ENCODE results near the gene MOK.

Gene MOK

DNA sequence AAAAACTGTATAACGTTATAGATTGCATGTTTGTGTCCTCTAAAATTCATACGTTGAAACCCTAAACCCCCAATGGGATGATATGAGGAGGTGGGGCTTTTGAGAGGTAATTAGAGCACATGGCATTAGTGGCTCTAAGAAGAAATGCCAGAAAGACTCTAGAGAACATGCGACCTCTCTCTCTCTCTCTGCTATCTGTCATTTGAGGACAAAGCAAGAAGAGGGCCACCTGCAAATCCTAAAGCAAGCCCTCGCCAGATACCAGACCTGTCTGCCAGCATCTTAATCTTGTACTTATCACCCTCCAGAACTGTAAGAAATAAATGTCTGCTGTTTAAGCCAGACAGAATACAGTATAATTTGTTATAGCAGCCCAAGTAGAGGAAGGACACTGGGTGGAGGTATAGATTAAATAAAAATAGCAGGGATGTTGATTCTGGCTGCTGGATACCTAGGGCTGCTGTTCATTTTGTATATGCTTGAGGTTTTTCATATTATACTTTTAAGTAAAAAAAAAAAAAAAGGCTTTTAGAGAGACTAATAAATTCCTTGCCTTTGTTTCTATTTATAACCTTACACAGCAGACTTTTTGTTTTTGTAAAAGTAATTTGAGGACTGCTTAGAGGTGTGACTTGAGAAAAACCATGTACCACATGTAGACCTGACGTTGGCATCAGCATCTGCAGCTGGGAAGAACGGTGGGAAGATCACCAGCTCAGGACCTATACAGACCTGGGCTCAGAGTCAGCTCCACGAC, 26.9 kb downstream of the MOK start:
- ChIA-PET POLR2A (no interaction called here), CTCF (interaction anchor here (1.1 kb wide), 2 partner anchors 15 to 40 kb away, joined by 4 to 6 read pairs; no protein-coding TSS in a partner anchor)
- no peak for DNase-seq (ENCODE audit: low read depth, low spot score)
- no peak for TF ChIP-seq CTCF (IDR thresholded peaks at IDR 0.05; ENCODE audit: insufficient read depth, low read length, missing control alignments)
- no peak overlapping the region for H3K4me3 ChIP-seq (ENCODE audit: low read depth, low read length)

GRCh38 chr14:102275866-102276265, 29.1 kb downstream of the MOK start:
- DNase-seq (ENCODE audit: low read depth, low spot score) = no peak
- POLR2A ChIA-PET = no interaction called here

GRCh38 chr14:102272392-102272791, 32.6 kb downstream of the MOK start:
- CTCF ChIA-PET = no interaction called here
- POLR2A ChIA-PET = interaction anchor here (0.7 to 0.8 kb wide), 2 partner anchors 8 to 26 kb away, joined by 3 to 5 read pairs; no protein-coding TSS in a partner anchor
- DNase-seq (ENCODE audit: low read depth, low spot score) = peak; percentile 46

More at GRCh38 chr14:102275866-102276265, 29.1 kb downstream of the MOK start:
- CTCF ChIA-PET = no interaction called here
- TF ChIP-seq CTCF (IDR thresholded peaks at IDR 0.05; ENCODE audit: insufficient read depth, low read length, missing control alignments) = no peak
- H3K4me3 ChIP-seq (ENCODE audit: low read depth, low read length) = no peak overlapping the region

DNA sequence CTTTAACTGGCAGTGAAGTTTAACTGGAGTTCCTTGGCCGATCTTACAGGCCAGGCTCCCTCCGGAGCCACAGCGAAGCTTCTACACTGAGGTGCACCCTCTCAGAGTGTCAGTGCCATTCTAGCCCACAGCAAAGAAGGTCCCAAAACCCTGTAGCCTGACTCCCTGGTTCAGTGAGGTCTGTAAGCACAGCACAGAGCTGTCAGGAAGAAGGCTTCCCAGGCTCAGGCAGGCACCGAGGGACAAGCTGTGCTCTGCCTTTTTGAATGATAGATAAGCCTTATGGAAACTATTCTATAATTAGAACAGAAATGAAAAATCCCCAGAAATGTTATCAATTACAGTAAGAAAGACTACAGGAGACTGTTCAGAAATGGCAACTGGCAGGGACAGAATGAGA, 40.2 kb downstream of the MOK start:
- no peak overlapping the region for H3K4me3 ChIP-seq (ENCODE audit: low read depth, low read length)
- ChIA-PET POLR2A (no interaction called here), CTCF (interaction anchor here (1.0 to 1.5 kb wide), 3 partner anchors 29 to 49 kb away, joined by 3 read pairs; no protein-coding TSS in a partner anchor)
- no peak for TF ChIP-seq CTCF (IDR thresholded peaks at IDR 0.05; ENCODE audit: insufficient read depth, low read length, missing control alignments)
- no peak for DNase-seq (ENCODE audit: low read depth, low spot score)

More at GRCh38 chr14:102272392-102272791, 32.6 kb downstream of the MOK start:
- H3K4me3 ChIP-seq (ENCODE audit: low read depth, low read length) = no peak overlapping the region
- no peak for TF ChIP-seq CTCF (IDR thresholded peaks at IDR 0.05; ENCODE audit: insufficient read depth, low read length, missing control alignments)

DNA sequence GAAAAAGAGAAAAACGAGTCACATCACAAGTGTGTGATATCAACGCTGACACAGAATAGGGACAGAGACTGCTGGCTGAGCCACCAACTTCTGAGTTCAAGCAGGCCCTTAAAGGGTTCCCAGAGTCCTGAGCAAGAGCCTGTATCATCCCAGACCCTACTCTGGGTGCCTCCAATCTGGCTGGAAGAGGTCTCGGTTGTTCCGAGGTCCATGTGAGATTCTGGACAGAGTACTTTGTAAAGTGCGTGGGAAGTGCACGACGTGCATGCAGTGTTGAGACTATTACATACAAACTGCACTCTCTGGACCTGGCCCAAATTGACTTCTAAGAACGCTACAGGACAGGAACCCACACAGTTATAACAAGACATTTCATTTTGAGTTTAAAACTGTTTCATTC, 40.6 kb downstream of the MOK start:
- ChIA-PET CTCF (interaction anchor here (1.1 to 1.4 kb wide), 2 partner anchors 13 to 49 kb away, joined by 3 to 5 read pairs; no protein-coding TSS in a partner anchor), POLR2A (no interaction called here)
- no peak overlapping the region for H3K4me3 ChIP-seq (ENCODE audit: low read depth, low read length)
- no peak for DNase-seq (ENCODE audit: low read depth, low spot score)
- no peak for TF ChIP-seq CTCF (IDR thresholded peaks at IDR 0.05; ENCODE audit: insufficient read depth, low read length, missing control alignments)

DNA sequence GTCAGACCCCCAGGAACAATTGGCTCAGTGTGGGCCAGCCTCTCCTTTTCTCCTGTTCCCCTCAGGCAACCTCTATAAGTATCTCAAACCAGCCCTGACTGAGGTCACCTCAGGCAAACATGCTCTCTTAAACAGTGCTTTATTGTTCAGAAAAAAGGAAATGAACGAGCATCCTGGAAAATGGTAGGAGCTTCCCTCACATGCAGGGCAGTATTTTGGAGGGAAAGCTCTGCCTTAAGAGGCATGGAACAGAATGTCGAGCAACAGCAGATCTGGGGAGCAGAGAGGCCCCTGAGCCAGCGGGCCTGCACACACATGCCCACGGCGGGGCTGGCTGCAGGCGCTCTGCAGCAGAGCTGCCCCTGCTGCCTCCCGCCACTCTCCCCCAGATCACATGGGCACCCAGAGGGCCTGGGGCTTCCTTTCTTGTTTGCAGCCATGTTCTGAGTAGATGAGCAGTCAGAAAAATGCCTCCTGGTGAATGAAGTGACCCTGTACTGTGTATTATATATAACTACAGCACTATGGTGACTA, 42.0 kb downstream of the MOK start:
- CTCF ChIA-PET = interaction anchor here (1.1 to 1.4 kb wide), 2 partner anchors 11 to 51 kb away, joined by 3 to 5 read pairs; no protein-coding TSS in a partner anchor
- H3K4me3 ChIP-seq (ENCODE audit: low read depth, low read length) = no peak overlapping the region
- POLR2A ChIA-PET = no interaction called here
- no peak for TF ChIP-seq CTCF (IDR thresholded peaks at IDR 0.05; ENCODE audit: insufficient read depth, low read length, missing control alignments)
- DNase-seq (ENCODE audit: low read depth, low spot score) = no peak

Data from AG04449 (cell line).